Fibroblast of gingiva (primary cell): ENCODE results near the gene MOB4.
"Not testable (repeated sequence)": the region's sequence is repeated elsewhere in the genome, so short reads cannot be mapped to it uniquely, and the experiment has no call there.

ENCODE experiments used
- DNase-seq: peaks from one replicate; pipeline ENCODE4 v3.0.0-alpha.2; 2011; ENCODE audit warnings: low read depth

Gene MOB4

DNA sequence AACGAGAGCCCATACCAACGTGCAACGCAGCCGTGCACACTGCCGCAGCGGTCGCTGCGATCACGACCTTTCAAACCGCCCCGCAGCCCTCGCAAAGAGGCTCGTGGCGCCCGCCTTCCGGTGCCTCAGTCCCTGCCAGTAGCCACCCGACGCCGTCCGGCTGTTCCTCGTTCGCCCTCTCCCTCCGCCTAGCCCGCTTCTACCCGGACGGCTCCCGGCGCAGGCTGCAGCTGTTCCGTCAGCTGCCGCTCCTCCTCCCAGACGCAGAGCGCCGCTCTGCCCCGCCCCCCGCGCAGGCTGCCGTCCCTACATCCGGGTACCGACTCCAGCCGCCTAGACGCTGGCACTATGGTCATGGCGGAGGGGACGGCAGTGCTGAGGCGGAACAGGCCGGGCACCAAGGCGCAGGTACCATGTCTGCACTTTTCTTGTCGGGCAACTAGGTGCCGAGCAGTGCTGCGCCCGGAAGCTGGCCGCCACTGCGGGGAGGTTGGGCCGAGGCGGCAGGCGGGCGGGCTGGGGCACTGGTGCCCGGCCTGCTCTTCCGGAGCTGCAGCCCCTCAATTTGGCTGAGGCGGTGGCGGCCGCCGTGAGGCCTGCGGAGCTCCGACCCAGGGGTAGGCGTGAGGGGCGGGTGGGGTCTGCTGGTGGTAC lies at the start of gene MOB4:
TSS of gene MOB4 (plus strand) at position 328 of the 654 bp plus-strand sequence. CDS start at position 349, 21 bp downstream.
- DNase-seq, result peak; percentile 95

DNA sequence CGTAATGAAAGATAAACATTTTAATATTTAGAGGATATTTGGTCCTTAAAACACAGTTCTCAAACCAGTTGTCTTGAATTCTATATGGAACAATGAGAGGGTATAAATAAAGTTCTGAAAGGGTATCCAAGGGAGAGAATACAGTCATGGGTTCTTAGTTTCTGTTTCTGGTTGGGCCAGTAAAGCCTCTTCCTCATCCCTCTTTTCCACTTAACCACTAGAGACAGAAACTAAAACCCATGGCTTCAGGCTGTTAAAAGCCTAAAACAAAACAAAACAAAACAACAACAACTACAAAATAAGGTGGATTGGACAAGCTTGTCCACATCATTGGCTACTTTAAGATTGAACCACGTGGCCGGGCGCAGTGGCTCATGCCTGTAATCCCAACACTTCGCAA lies 43.7 kb upstream of the MOB4 start:
- no peak for DNase-seq

DNA sequence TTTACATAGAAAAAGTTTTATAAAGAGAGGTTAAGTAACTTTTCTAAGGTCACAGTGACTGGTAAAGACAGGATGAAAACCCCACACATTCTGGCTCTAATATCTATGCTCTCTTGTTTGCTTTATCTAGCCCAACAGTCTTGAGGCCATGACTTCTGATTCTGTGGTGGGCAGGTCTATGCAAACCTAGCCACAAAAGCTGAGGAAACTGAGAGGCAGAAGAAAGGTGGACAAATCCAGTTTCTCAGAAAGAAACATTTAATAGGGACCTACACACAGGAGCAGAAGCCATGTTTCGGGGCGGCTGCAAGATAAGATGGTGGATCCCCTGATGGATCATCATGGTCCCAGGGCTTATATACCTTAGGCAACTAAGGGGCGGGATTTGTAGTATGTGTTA lies 38.1 kb upstream of the MOB4 start:
- no peak for DNase-seq

DNA sequence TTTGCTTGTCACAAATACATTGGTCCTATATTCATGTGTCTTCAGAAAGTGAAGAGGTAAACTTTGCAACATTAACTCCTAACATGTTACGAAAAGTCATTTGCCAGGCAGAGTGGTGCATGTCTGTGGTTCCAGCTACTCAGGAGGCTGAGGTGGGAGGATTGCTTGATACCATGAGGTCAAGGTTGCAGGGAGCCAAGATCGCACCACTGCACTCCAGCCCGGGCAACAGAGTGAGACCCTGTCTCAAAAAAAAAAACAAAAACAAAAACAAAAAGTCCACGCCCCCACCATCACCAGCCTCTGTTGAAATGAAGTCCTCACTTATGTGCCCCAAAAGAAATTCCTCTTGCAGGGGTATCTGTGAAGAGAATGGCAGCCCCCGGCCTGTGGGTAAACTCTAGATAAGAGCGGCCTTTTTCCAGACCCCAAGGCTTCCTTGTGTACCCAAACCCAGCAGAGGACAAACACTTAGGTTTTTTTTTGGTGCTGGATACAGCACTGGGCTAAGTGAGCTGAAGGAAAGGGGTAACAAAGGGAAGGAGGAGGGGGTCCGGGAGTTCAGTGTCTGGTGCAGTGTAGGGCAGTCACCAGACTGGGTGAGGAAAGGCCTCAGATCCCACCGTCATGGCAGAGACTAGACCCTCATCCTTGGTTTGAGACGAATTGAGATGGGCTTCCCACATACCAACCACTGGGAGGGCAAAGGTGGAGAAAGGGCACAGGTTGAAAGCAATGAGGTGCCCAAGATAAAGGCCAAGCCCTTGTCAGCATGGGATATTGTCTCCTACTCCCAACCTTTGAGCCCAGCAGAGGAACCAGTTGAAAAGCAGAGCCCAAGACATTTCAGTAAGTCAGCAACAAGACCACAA lies 35.5 kb upstream of the MOB4 start:
- DNase-seq, result no peak

DNA sequence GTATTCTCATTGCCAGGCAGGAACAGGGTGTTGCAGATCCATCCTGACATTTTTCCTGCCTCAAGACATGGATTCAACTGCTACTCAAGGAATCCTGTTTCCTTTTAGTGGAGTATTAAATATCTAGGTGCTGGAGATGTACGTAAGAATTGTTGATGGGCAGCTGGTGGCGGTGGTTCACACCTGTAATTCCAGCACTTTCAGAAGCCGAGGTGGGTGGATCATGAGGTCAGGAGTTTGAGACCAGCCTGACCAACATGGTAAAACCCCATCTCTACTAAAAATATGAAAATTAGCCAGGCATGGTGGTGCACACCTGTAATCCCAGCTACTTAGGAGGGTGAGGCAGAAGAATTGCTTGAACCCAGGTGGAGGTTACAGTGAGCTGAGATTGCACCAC lies 31.6 kb upstream of the MOB4 start:
- DNase-seq, result not testable (repeated sequence)

DNA sequence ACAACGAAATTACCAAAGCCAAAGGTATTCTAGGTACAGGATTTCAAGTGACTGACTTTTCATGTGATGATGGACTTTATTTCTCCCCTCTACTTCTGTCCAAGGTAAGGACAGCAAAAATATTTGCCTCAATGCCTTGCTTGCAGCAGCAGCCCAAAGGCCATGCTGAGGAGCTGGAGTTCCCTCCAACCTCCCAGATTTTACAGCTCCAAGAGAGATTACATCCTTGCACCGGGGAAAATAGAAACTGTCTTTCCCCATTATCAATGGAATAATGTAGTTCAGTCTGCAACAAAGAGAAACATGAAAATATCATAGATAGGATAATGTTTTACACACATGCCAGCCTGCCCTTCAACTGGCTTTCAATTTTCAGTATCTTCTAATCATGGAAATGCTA lies 29.7 kb upstream of the MOB4 start:
- no peak for DNase-seq

DNA sequence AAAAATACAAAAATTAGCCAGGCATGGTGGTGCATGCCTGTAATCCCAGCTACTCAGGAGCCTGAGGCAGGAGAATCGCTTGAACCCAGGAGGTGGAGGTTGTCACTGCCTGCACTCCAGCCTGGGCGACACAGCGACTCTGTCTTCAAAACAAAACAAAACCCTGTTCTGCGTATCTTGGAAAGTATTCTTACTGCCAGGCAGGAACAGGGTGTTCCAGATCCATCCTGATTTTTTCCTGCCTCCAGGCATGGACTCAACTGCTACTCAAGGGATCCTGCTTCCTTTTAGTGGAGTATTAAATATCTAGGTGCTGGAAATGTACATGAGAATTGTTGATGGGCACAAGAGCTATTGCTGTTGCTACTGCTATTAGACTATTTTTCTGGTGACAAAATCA lies 28.5 kb upstream of the MOB4 start:
- no peak for DNase-seq

DNA sequence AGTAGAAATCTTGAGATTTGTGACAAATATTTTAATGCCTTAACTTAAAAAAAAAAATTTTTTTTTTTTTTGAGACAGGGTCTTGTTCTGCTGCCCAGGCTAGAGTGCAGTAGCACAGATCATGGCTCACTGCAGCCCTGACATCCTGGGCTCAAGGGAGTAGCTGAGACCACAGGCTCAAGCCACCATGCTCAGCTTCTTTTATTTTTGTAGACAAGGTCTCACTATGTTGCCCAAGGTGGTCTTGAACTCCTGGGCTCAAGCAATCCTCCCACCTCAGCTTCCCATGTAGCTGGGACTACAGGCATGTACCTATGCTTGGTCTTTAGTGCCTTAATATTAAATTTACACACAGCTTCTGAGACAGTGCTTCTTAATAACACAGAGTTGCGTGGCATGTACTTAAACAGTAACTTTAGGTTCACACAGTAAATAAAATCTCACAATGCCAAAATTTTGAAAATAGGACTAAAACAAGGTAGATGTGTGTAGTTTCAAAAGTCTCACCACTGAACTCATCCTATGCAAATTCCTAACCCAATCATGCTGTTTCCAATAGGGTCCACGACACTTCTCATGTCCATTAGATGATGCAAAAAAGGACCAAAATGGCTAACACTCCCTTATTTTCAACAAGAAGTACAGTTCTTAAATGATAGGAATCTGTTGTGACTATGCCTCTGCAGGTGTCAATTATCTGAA lies 20.3 kb upstream of the MOB4 start:
- DNase-seq, result no peak

DNA sequence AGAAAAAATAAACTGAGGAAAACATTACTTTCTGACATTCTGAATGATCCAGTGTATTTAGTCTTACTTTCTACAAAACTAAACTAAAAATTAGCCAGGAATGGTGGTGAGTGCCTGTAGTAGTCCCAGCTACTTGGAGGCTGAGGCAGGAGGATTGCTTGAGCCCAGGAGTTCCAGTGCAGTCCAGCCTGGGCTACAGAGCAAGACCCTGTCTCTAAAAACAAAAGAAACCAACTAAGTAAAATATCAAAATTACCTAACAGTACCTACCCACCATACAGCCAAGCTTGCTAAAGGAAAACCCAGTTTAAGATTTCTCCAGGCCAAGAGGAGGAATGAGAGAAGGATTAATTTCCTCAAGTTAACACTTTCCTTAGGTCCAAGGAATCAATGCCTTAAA lies 19.2 kb upstream of the MOB4 start:
- DNase-seq, result no peak

DNA sequence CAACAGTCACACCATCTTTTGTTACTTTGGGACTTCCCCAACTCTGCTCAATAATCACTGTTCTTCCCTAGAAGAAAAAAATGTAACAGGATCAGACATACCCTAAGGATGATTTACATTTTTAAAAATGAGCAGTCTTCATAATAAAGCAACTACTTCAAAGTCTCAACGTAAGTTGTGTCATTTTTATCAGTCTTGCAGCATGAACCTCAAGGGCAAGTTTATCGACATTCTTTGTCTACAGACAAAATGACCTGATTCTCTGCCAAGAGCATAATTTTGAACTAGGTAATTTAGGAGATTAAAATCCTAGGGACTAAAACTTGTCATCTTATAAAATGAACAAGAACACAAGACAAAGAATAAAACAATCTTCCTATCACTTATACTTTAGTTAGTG lies 18.5 kb upstream of the MOB4 start:
- no peak for DNase-seq

DNA sequence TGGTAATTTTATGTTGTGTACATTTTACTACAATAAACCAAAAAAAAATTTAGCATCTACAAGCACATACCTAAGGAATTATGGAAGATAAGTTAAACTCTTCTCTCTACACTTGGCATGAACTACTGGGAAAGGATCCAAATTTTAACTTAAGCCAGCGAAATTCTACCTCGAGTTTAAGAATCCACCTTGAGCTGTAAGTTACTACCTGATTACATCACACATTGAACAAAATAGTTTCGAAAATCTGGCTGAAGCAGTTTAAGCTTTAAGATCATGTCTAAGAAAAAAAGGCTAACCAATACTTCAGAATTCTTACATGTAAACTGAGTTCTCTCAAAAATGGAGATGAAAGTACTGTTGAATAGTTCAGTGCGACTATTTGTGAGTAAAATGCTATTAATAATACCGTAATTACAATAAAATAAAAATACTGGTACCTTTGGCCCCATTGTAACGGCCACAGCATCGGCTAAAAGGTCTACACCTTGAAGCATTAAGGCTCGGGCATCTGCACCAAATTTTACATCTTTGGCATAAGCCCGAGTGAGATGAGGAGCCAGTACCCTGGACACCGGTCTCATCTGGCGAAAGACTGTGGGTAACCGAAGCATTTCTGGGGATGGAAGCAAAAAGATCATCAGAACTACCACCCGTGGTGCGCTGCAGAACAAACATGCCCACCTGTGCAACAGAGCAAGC lies 17.5 kb upstream of the MOB4 start:
- DNase-seq, result no peak

DNA sequence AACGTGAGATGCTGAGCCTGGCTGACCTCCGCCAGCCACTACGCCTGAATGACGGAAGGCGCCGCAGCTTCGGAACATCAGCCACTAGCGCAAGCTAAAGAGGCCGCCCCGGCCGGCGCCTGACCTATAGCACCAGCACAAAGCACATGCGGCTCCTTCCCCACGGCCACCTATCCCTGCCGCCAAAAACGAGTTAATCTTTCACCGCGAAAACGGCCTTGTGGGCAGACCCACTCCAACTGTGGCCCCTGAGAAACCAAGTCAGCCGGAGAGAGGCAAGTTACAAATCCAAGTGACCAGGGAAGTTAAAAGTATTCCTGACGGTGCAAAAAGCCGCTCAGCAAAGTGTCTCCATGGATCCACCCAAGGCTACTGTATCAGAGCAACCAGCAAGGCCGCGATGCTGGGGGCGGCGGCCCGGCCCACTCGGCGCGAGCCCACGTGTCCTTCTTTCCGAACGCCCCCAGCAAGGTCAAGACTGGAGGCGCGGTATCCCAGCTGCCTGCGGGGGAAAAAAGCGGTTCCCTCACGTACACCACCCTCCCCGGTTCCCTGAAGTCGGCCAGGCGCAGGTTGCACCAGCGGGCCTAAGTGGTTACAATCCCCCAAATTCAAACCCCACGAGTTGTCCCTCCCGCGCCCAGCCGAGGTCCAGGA lies 16.8 kb upstream of the MOB4 start:
- peak; percentile 42 for DNase-seq

DNA sequence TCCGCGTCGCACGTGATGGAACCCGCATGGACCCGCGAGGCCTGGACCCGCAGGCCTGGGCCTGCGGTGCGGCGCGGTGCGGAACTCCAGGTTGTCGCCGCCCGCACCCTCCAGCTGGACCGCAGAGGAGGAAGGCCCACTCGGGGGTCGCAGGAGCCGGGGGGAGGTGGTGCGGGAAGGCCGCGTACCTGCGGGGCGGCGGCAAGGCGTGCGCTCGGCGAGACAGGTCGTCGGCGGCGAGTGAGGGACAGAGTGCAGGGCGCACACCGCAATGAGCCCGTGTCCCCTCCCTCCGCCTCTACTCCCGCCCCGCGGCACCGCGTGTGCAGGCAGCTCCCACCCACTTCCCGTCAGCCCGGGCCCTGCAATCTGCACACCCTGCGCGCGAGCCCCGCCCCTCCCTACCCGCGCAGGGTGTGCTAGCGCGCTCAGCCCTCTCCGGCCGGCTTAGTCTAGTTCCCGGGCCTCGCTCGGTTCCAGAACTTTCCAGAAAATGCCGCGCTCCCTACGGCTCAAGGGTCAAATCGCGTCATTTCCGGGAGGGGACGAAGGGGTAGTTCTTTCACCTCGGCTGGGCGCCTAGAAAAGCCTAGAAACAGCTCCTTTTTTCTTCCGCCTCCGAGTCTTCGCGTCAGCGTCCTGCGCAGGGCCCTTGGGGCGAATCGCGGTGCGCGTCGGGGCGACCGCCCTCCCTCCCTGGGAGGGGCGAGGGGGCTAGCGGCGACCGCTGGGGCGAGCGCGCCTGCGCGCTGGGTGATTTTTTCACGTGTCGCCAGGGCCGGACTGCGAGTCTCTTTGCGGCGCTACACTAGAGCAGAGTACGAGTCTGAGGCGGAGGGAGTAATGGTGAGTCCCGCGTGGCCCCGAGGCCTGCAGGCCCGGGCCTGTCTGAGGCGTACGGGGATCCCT lies 16.0 kb upstream of the MOB4 start, which contains the start of the genes HSPD1 and HSPE1:
TSS of gene HSPD1 (minus strand) at position 247 of the 909 bp plus-strand sequence. CDS start 992 bp downstream, outside the sequence.
TSS of gene HSPE1 (plus strand) at position 786 of the 909 bp plus-strand sequence. CDS start at position 844, 58 bp downstream.
- DNase-seq, result peak; percentile 99

DNA sequence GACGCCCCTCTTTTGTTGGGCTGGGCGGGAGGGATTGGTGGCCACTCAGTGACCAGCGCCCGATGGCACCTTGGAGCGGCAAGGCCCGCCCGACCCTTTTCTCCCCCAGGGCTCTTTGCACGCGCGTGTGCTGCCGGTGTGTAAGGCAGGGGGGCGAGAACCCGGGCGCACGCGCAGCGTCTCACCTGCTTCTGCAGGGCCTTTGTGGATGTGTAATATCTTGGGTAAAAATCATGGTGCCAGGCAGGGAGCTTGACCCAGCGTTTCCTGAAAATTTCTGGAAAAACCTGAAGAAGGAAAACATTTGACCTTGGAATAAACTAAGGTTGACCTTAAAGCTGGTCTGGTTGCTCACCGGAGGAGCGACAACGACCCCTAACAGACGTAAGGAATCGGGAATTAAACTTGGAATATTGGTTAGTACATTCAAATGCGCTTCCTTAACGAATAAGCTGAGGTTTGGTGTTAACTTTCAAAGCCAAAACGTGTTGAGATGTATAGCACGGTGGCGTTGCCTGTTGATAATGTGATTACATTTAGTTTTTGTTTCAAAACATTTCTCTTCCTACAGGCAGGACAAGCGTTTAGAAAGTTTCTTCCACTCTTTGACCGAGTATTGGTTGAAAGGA lies 15.2 kb upstream of the MOB4 start:
- DNase-seq, result no peak

DNA sequence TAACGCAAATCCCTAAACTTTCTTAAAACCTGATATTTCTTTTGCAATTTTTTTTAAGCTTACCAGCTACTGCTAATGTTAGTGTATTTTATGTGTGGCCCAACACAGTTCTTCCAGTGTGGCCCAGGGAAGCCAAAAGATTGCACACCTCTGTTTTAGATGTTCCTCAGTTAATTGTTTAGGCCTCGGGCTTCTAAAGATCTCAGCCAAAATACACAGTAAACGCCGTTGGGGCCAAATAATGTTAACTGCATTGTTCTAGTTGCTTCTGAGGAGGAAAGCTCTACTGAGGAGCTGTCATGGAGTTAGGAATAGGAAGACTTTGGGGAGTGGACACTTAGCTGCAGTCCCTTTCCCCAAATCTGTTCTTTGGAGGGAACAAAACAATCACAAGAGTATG lies 13.7 kb upstream of the MOB4 start:
- DNase-seq, result no peak

DNA sequence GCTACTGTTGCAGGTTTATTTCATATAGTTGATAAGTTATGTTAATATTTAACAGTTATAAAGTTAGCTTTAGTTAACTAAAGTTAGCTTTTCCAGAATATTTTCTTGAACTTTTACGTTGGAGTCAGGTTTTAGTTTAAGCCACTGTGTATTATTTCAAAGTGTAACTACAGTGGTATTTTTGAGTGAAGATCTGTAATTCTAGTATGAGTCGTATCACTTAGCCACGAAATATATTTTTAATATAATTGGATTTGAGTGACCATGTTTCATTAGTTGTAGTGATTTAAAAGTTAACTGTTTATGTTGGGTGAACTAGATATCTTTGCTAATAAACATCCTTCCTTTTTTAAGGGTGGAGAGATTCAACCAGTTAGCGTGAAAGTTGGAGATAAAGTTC lies 13.2 kb upstream of the MOB4 start:
- DNase-seq, result no peak

DNA sequence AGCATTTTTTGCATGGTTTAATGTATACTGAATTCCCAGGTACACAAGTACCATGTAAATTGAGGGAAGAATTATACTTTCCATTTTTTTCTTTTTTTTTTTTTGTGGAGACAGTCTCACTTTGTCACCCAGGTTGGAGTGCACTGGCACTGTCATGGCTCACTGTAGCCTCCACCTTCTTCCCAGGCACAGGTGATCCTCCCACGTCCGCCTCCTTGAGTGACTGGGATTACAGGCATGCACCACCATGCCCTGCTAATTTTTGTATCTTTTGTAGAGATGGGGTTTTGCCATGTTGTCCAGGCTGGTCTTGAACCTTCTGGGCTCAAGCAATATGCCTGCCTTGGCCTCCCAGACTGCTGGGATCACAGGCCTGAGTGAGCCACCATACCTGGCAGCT lies 11.9 kb upstream of the MOB4 start:
- no peak for DNase-seq

DNA sequence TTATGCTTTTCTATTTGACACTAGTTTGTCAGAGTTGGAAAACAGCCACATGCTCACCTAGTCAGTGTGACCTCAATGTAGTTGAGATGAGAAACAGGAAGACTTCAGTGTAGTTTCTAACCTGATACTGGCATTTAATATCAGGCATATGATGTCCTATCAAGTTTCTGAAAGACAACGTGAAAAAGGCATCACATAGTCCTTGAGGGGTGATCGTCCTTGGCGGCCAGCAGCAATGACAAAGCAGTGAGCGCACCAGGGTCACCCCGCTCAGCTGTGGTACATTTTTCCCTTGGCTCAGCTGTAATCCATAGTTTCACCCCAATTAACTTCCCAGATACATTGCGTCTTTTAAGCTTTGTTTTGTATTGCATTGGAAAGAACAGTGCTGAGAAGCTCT lies 11.4 kb upstream of the MOB4 start:
- no peak for DNase-seq

DNA sequence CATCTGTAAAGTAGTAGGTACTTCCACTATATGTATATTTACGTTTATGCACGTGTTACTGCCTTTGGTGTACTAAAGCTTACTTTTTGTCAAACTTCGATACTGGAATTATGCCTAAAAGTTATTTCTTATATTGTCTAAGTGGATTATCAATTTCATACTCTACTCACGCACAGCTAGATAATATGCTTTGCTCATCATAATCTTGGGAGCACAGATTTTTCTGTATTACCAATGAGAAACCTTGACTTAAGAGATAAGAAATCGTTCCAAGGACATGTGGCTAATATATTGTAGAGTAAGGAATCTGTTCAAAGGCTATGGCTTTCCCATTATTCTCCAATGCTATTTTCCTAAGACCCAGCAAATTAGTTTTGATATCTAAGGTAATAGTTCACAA lies 9.2 kb upstream of the MOB4 start:
- no peak for DNase-seq

DNA sequence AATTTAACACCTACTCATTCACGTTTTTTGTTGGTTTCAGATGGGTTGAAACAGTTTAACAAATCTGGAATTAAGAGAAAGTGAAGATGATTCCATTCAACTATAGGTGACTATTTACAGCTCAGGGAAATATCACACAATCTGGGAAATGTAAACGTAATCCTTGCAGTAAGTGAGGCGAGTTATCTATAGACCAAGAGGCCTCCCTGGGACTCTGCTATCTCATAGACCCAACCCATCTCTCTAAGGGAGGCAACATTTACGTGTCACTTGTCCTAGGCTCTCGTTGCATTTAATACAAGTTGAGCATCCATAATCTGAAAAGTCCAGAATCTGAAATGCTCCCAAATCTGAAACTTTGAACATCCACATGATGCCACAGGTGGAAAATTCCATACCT lies 2.0 kb upstream of the MOB4 start:
- DNase-seq, result no peak
